H1 (cell line): Measurements from ENCODE around the gene GAS7. TPM values are rescaled to one million over a fixed set of nuclear protein-coding genes. Genes with fewer than 3 reads are reported as not detected.

ENCODE experiments used
- CBX5 ChIP-seq: fragments of 300-800, 300-1000 bp; sonication (generic); IDR thresholded peaks from 2 replicates; pipeline ENCODE4 v1.7.1; 2016; ENCODE audit warnings: antibody characterized with exemption, low read length, low read depth
- CHD2 ChIP-seq: IDR thresholded peaks from 2 replicates; pipeline ENCODE4 v1.6.1; 2012; ENCODE audit warnings: low read length, improper control_type of control experiment
- GTF2F1 ChIP-seq: IDR thresholded peaks from 2 replicates; pipeline ENCODE4 v1.6.1; 2012; ENCODE audit warnings: low read depth, low read length, improper control_type of control experiment, borderline replicate concordance
- KDM1A ChIP-seq: fragments of 200-600, 300-600 bp; sonication (generic); IDR thresholded peaks from 2 replicates; pipeline ENCODE4 v1.7.1; 2016; ENCODE audit warnings: mild to moderate bottlenecking, low read length, borderline replicate concordance
- KDM4A ChIP-seq: IDR thresholded peaks from one replicate; pipeline ENCODE4 v1.7.1; 2012; ENCODE audit warnings: low read depth, mild to moderate bottlenecking, moderate library complexity, low read length, inconsistent platforms; ENCODE audit not compliant: severe bottlenecking
- NRF1 ChIP-seq: IDR thresholded peaks from 2 replicates; pipeline ENCODE4 v1.6.1; 2011; ENCODE audit warnings: mild to moderate bottlenecking, low read depth, low read length, improper control_type of control experiment
- POLR2A ChIP-seq, 2 experiments: IDR thresholded peaks; 1 replicate in 1 of 2; 2 replicates in 1 of 2; pipeline ENCODE4 v1.6.1; 2011; ENCODE audit warnings: low read depth in 2 of 2, low read length in 2 of 2, mild to moderate bottlenecking in 2 of 2; ENCODE audit errors: control extremely low read depth in 1 of 2
- POU5F1 ChIP-seq: IDR thresholded peaks from 2 replicates; pipeline ENCODE4 v1.6.1; 2011; ENCODE audit warnings: low read depth, mild to moderate bottlenecking, low read length, moderate library complexity
- SIRT6 ChIP-seq: IDR thresholded peaks from one replicate; pipeline ENCODE4 v1.7.1; 2012; ENCODE audit warnings: low read length, inconsistent platforms
- TAF1 ChIP-seq: IDR thresholded peaks from 2 replicates; pipeline ENCODE4 v1.6.1; 2011; ENCODE audit warnings: mild to moderate bottlenecking, low read depth, low read length
- TBP ChIP-seq: IDR thresholded peaks from 2 replicates; pipeline ENCODE4 v1.6.1; 2011; ENCODE audit warnings: low read depth, low read length, improper control_type of control experiment
- TCF12 ChIP-seq: IDR thresholded peaks from 2 replicates; pipeline ENCODE4 v1.6.1; 2011; ENCODE audit warnings: low read depth, mild to moderate bottlenecking, low read length
- polyA plus RNA-seq, 7 experiments: library from polyadenylated mRNA; depleted of rRNA in 3 of 7; stranded (reverse) in 5 of 7; unstranded in 2 of 7; fragments of >200 nt in 5 of 7; fragments of 200-250 nt in 2 of 7; gene quantifications; 1 replicate in 5 of 7; 2 replicates in 1 of 7; 4 replicates in 1 of 7; pipeline versions ENCODE4 v1.2.1 to v1.2.3, GENCODE V29; 2011 to 2013; ENCODE audit warnings: missing spikeins in 2 of 7, mixed read lengths in 2 of 7
- total RNA-seq: library from RNA; stranded (reverse); fragmentation: NEBNext Ultra II Directional; extraction: Animal tissue kit (Norgen Biotek cat#: 25700); gene quantifications from 2 replicates; pipeline ENCODE4 v1.2.1, GENCODE V29; 2021
- TF ChIP-seq, protein P1 (sequence below): fragments of 300-600 bp; sonication (generic); IDR thresholded peaks from 2 replicates; pipeline ENCODE4 v1.7.1; 2012; ENCODE audit warnings: low read length, moderate library complexity, mild to moderate bottlenecking, inconsistent platforms; ENCODE audit not compliant: insufficient replicate concordance

Gene GAS7
- total and polyA plus RNA-seq, 2 of the 8 experiments (the other 6 are each of a cell fraction or from before 2014, with no cell fraction given) = 5.0 to 14.5 TPM

DNA sequence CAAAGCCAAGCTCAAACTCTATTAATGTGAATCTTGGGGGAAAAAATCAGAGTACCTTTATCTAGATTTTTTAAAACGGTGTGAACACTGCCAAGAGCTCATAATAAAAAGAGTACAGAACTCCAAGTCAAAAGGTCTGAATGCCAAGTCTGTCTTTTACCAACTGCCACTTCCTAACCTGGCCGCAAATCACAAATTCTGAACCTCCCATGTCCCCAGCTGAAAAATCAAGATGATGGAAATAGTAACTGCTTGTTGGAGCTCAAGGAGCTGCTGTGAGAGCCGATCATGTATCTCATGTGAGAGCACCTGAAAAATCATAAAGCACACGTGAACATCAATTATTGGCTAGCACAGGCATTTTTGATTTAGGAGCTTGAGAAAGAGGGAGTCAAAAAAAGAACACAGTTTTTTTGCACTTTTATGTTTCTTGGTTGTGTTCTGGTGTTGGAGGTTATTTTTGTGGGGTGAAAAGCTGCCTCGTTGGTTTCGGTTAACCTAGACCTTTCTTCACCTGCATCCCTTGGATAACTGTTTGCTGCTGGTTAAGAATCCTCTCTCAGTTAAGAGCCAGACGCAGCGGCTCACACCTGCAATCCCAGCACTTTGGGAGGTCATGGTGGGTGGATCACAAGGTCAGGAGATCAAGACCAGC, 50.5 kb downstream of the GAS7 start (continued):
- TF ChIP-seq, protein P1, sequence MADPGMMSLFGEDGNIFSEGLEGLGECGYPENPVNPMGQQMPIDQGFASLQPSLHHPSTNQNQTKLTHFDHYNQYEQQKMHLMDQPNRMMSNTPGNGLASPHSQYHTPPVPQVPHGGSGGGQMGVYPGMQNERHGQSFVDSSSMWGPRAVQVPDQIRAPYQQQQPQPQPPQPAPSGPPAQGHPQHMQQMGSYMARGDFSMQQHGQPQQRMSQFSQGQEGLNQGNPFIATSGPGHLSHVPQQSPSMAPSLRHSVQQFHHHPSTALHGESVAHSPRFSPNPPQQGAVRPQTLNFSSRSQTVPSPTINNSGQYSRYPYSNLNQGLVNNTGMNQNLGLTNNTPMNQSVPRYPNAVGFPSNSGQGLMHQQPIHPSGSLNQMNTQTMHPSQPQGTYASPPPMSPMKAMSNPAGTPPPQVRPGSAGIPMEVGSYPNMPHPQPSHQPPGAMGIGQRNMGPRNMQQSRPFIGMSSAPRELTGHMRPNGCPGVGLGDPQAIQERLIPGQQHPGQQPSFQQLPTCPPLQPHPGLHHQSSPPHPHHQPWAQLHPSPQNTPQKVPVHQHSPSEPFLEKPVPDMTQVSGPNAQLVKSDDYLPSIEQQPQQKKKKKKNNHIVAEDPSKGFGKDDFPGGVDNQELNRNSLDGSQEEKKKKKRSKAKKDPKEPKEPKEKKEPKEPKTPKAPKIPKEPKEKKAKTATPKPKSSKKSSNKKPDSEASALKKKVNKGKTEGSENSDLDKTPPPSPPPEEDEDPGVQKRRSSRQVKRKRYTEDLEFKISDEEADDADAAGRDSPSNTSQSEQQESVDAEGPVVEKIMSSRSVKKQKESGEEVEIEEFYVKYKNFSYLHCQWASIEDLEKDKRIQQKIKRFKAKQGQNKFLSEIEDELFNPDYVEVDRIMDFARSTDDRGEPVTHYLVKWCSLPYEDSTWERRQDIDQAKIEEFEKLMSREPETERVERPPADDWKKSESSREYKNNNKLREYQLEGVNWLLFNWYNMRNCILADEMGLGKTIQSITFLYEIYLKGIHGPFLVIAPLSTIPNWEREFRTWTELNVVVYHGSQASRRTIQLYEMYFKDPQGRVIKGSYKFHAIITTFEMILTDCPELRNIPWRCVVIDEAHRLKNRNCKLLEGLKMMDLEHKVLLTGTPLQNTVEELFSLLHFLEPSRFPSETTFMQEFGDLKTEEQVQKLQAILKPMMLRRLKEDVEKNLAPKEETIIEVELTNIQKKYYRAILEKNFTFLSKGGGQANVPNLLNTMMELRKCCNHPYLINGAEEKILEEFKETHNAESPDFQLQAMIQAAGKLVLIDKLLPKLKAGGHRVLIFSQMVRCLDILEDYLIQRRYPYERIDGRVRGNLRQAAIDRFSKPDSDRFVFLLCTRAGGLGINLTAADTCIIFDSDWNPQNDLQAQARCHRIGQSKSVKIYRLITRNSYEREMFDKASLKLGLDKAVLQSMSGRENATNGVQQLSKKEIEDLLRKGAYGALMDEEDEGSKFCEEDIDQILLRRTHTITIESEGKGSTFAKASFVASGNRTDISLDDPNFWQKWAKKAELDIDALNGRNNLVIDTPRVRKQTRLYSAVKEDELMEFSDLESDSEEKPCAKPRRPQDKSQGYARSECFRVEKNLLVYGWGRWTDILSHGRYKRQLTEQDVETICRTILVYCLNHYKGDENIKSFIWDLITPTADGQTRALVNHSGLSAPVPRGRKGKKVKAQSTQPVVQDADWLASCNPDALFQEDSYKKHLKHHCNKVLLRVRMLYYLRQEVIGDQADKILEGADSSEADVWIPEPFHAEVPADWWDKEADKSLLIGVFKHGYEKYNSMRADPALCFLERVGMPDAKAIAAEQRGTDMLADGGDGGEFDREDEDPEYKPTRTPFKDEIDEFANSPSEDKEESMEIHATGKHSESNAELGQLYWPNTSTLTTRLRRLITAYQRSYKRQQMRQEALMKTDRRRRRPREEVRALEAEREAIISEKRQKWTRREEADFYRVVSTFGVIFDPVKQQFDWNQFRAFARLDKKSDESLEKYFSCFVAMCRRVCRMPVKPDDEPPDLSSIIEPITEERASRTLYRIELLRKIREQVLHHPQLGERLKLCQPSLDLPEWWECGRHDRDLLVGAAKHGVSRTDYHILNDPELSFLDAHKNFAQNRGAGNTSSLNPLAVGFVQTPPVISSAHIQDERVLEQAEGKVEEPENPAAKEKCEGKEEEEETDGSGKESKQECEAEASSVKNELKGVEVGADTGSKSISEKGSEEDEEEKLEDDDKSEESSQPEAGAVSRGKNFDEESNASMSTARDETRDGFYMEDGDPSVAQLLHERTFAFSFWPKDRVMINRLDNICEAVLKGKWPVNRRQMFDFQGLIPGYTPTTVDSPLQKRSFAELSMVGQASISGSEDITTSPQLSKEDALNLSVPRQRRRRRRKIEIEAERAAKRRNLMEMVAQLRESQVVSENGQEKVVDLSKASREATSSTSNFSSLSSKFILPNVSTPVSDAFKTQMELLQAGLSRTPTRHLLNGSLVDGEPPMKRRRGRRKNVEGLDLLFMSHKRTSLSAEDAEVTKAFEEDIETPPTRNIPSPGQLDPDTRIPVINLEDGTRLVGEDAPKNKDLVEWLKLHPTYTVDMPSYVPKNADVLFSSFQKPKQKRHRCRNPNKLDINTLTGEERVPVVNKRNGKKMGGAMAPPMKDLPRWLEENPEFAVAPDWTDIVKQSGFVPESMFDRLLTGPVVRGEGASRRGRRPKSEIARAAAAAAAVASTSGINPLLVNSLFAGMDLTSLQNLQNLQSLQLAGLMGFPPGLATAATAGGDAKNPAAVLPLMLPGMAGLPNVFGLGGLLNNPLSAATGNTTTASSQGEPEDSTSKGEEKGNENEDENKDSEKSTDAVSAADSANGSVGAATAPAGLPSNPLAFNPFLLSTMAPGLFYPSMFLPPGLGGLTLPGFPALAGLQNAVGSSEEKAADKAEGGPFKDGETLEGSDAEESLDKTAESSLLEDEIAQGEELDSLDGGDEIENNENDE = no peak
- TF ChIP-seq GTF2F1 = no peak
- TF ChIP-seq NRF1 = no peak
- no peak for TF ChIP-seq CBX5
- no peak for TF ChIP-seq TCF12
- TF ChIP-seq TBP = no peak
- TF ChIP-seq KDM1A = no peak
- no peak for TF ChIP-seq CHD2
- no peak for TF ChIP-seq POU5F1
- TF ChIP-seq SIRT6 = no peak
- TF ChIP-seq KDM4A = no peak
- TF ChIP-seq POLR2A (IDR thresholded peaks at IDR 0.05; ENCODE audit: control extremely low read depth in 1 of 2, low read depth in 2 of 2, low read length in 2 of 2) = no peak
- TF ChIP-seq TAF1 = no peak
